HL-60 (cell line): ENCODE results near the gene AOPEP.

Experiments used
- CTCF ChIP-seq: IDR thresholded peaks from one replicate; pipeline ENCODE4 v1.5.1; 2011; ENCODE audit warnings: low read length, control low read depth, inconsistent platforms; ENCODE audit not compliant: insufficient read depth
- GABPA ChIP-seq: IDR thresholded peaks from 2 replicates; pipeline ENCODE4 v1.6.1; 2012; ENCODE audit warnings: low read depth
- POLR2AphosphoS5 ChIP-seq: IDR thresholded peaks from 2 replicates; pipeline ENCODE4 v1.6.1; 2012; ENCODE audit warnings: low read depth
- SPI1 ChIP-seq: IDR thresholded peaks from 2 replicates; pipeline ENCODE4 v1.6.1; 2012; ENCODE audit warnings: low read depth, mild to moderate bottlenecking, borderline replicate concordance

GRCh38 chr9:94993821-94994165 lies 267.3 kb downstream of the AOPEP start:
- TF ChIP-seq CTCF (no peak), POLR2AphosphoS5 (no peak), GABPA (no peak), SPI1 (no peak)
